Heart left ventricle (tissue), 16 donors: ENCODE measurements around the gene PLBD2. TPM values are rescaled to one million over a fixed set of nuclear protein-coding genes. Genes with fewer than 3 reads are reported as not detected.
A peak's percentile ranks its signal among the peaks of the same experiment; 100 is the strongest.

ENCODE experiments used
- ATAC-seq, 4 donors: fragments of 200-7000 bp; cut with Tn5 transposase; one replicate each; pipeline ENCODE4 v1.9.1; 2020 to 2022; ENCODE audit warnings: moderate library complexity in 4 of 4, mild to moderate bottlenecking in 3 of 4, moderate number of reproducible peaks in 1 of 4
- DNase-seq, 5 donors: peaks; one replicate each; pipeline ENCODE4 v3.0.0-alpha.2; 2020
- H3K27ac ChIP-seq, 12 donors: fragments of 200-600 bp; sonication (generic) in 4 of 12; one replicate each; pipeline versions ENCODE4 v1.5.0 to v1.8.0; 2016 to 2022; ENCODE audit warnings: mild to moderate bottlenecking in 2 of 12
- H3K27me3 ChIP-seq, 9 donors: fragments of 200-600 bp; sonication (generic) in 2 of 9; one replicate each; pipeline versions ENCODE4 v1.5.1 to v1.8.0; 2016 to 2022; ENCODE audit warnings: mild to moderate bottlenecking in 3 of 9
- H3K36me3 ChIP-seq, 9 donors: fragments of 200-600 bp; sonication (generic) in 2 of 9; one replicate each; pipeline versions ENCODE4 v1.5.0 to v1.8.0; 2018 to 2022; ENCODE audit warnings: mild to moderate bottlenecking in 2 of 9
- H3K4me1 ChIP-seq, 12 donors: fragments of 200-600 bp; sonication (generic) in 4 of 12; one replicate each; pipeline versions ENCODE4 v1.5.0 to v1.8.0; 2016 to 2022; ENCODE audit warnings: mild to moderate bottlenecking in 3 of 12
- H3K4me3 ChIP-seq, 12 donors: fragments of 200-600 bp; sonication (generic) in 4 of 12; one replicate each; pipeline versions ENCODE4 v1.5.0 to v1.8.0; 2017 to 2022; ENCODE audit warnings: mild to moderate bottlenecking in 9 of 12, moderate library complexity in 4 of 12
- H3K9me3 ChIP-seq, 12 donors: fragments of 200-600 bp; sonication (generic) in 4 of 12; one replicate each; pipeline versions ENCODE4 v1.5.0 to v1.8.0; 2016 to 2022; ENCODE audit warnings: mild to moderate bottlenecking in 1 of 12
- CTCF ChIP-seq, 12 donors: fragments of 200-600 bp; sonication (generic) in 4 of 12; IDR thresholded peaks; one replicate each; pipeline versions ENCODE4 v1.5.0 to v1.8.0; 2018 to 2022; ENCODE audit warnings: antibody characterized with exemption in 12 of 12, mild to moderate bottlenecking in 5 of 12
- POLR2A ChIP-seq, 2 donors: fragments of 450-650 bp; IDR thresholded peaks; one replicate each; pipeline ENCODE4 v1.6.1; 2017; ENCODE audit warnings: antibody characterized with exemption in 2 of 2, mild to moderate bottlenecking in 2 of 2, moderate library complexity in 2 of 2
- WGBS, 4 donors: extraction: QIAGEN DNeasy Blood & Tissue Kit in 2 of 4; methylation state at CpG; one replicate each; pipeline versions ENCODE4 v1.1.5 to v1.1.7; 2013 to 2018; 5-methylcytosine and 5-hydroxymethylcytosine counted together
- intact Hi-C, 10 donors: fragments of 100-400 bp; cut with DNase I; formaldehyde crosslinking; loops; one replicate each; pipeline versions ENCODE4 v1.11.1 to v1.14.2; 2022
- polyA plus RNA-seq, 2 donors: library from polyadenylated mRNA; stranded (reverse); fragments of 200-250 nt; gene quantifications; one replicate each; pipeline ENCODE4 v1.2.3, GENCODE V29; 2013
- total RNA-seq, 9 donors: library from RNA; depleted of rRNA in 2 of 9; stranded (reverse); fragments of >200 nt in 2 of 9; fragmentation: NEBNext Ultra II Directional in 3 of 9; extraction: Animal tissue kit (Norgen Biotek cat#: 25700) in 3 of 9; gene quantifications; one replicate each; pipeline versions ENCODE4 v1.1.0 to v1.2.4, GENCODE V29; 2016 to 2023
- donor health status: ischemic (EF 13 %, LVEDD 7.1; RV severe dilation, severe dysfunction).
- donor health status: healthy with polysubstance abuse.
- donor health status: DM: no; HTN: yes; CAD: no.
- donor health status: DM: no; HTN: no; CAD: no.
- donor health status: ischemic (EF 25% LVEDD 6.9; RV normal size, moderate dysfunction).
- donor health status: ischemic (EF 25% LVEDD 5.7; RV mildly dilated, moderate dysfunction).
- donor health status: healthy.
- donor health status: DM: yes; HTN: yes; CAD: no.
- donor health status: ischemic (EF 35%, LVEDD 5.7; RV mildly dilated, moderate dysfunction).
- donor health status: nonischemic (EF 11% LVEDD 7.7; RV severe dilation, severe dysfunction).
- donor health status: DM: yes; HTN: yes; CAD: no.
- donor health status: PGD.
- donor health status: ischemic (EF 29% LVEDD 5.4; RV normal size, mild dysfunction).
- donor health status: nonischemic (EF 23%, LVEDD 6.1; RV moderate dilation, normal function).

The PLBD2 gene
- total and polyA plus RNA-seq, 11 donors, result 15.6 to 66.6 (median 31.8) TPM

- Histone ChIP-seq H3K27me3 (no peaks in the 10 kb centered on the region), H3K9me3 (no peaks in the 10 kb centered on the region), H3K4me3 (no peak overlapping the region), H3K4me1 (peaks cover 0 to 20% (median 9%) of the 10 kb centered on the region in 12 donors), H3K27ac (no peak overlapping the region), H3K36me3 (peaks cover 0 to 51% (median 20%) of the 10 kb centered on the region in 9 donors)
- DNase-seq (no peak), ATAC-seq (no peak)
- intact Hi-C loops, result loop anchor here in 1 of 10 donors (5.0 kb wide), 1 partner anchor 42 kb away; no protein-coding TSS in a partner anchor
- no peak for TF ChIP-seq POLR2A (IDR thresholded peaks at IDR 0.05)
- TF ChIP-seq CTCF (IDR thresholded peaks at IDR 0.05), result no peak
- 82 to 86% (median 84%) methylated on average over 6 of the region's 6 CpGs for WGBS, 4 donors
Measured at GRCh38 chr12:113369391-113369985, 11.1 kb downstream of the PLBD2 start.

- H3K4me3 ChIP-seq, result no peak overlapping the region
- DNase-seq (no peak), ATAC-seq (no peak)
- intact Hi-C loops, result no loop called here
- H3K27me3 ChIP-seq, result no peaks in the 10 kb centered on the region
- no peaks in the 10 kb centered on the region for H3K9me3 ChIP-seq
- peaks cover 2 to 61% (median 36%) of the 10 kb centered on the region in 9 donors for H3K36me3 ChIP-seq
- H3K4me1 ChIP-seq, result peaks cover 0 to 18% (median 8%) of the 10 kb centered on the region in 12 donors
- WGBS, 4 donors, result 76 to 83% (median 80%) methylated on average over 5 to 7 of the region's 7 CpGs
- TF ChIP-seq POLR2A (IDR thresholded peaks at IDR 0.05) (no peak), CTCF (IDR thresholded peaks at IDR 0.05) (no peak)
- no peak overlapping the region for H3K27ac ChIP-seq
Measured at GRCh38 chr12:113370923-113371682, 12.7 kb downstream of the PLBD2 start.

GRCh38 chr12:113371808-113372207 is 13.4 kb downstream of the PLBD2 start:
- TF ChIP-seq POLR2A (IDR thresholded peaks at IDR 0.05) (no peak), CTCF (IDR thresholded peaks at IDR 0.05) (no peak)
- Histone ChIP-seq H3K4me3 (no peak overlapping the region), H3K9me3 (no peaks in the 10 kb centered on the region), H3K27me3 (no peaks in the 10 kb centered on the region), H3K4me1 (peaks cover 0 to 14% (median 4%) of the 10 kb centered on the region in 12 donors), H3K36me3 (peaks cover 2 to 68% (median 43%) of the 10 kb centered on the region in 9 donors), H3K27ac (no peak overlapping the region)
- WGBS, 4 donors, result 93 to 100% (median 98%) methylated on average over 6 of the region's 6 CpGs
- intact Hi-C loops, result no loop called here
- ATAC-seq (no peak), DNase-seq (no peak)

GRCh38 chr12:113372371-113372770 is 14.0 kb downstream of the PLBD2 start:
- WGBS, 4 donors, result 94 to 98% (median 96%) methylated on average over 4 to 9 of the region's 9 CpGs
- H3K9me3 ChIP-seq, result no peaks in the 10 kb centered on the region
- peak in 1 of 4 donors; percentile 15 for ATAC-seq
- H3K4me1 ChIP-seq, result peaks cover 0 to 10% (median 2%) of the 10 kb centered on the region in 12 donors
- H3K27me3 ChIP-seq, result no peaks in the 10 kb centered on the region
- no peak overlapping the region for H3K4me3 ChIP-seq
- peaks cover 2 to 73% (median 48%) of the 10 kb centered on the region in 9 donors for H3K36me3 ChIP-seq
- no peak for TF ChIP-seq POLR2A (IDR thresholded peaks at IDR 0.05)
- no peak for DNase-seq
- intact Hi-C loops, result no loop called here
- no peak overlapping the region for H3K27ac ChIP-seq
